Fibroblast of the aortic adventitia (primary cell): ENCODE results near the gene SFXN2. TPM values are rescaled to one million over a fixed set of nuclear protein-coding genes. Genes with fewer than 3 reads are reported as not detected.

Experiments
- DNase-seq: peaks from one replicate; pipeline ENCODE4 v3.0.0-alpha.2; 2010; ENCODE audit warnings: low read depth
- H3K4me3 ChIP-seq: 2 replicates; pipeline ENCODE4 v1.5.1; 2011; ENCODE audit warnings: low read depth, mild to moderate bottlenecking, control low read depth, low read length, moderate library complexity
- CTCF ChIP-seq: IDR thresholded peaks from 2 replicates; pipeline ENCODE4 v1.5.1; 2011; ENCODE audit warnings: mild to moderate bottlenecking, low read length, control low read depth, inconsistent platforms; ENCODE audit not compliant: insufficient read depth
- total RNA-seq: library from RNA; depleted of rRNA; stranded (reverse); fragments of >200 nt; gene quantifications from 2 replicates; pipeline ENCODE4 v1.2.3, GENCODE V29; 2012; ENCODE audit warnings: low replicate concordance

Gene SFXN2
- total RNA-seq, 1 donor: 3.8 TPM

GRCh38 chr10:102670871-102671434, 43.5 kb upstream of the SFXN2 start:
- no peak for DNase-seq
- no peak overlapping the region for H3K4me3 ChIP-seq
- no peak for TF ChIP-seq CTCF

- DNase-seq: no peak
- TF ChIP-seq CTCF: no peak
- no peak overlapping the region for H3K4me3 ChIP-seq
Observed at GRCh38 chr10:102673236-102673818, 41.1 kb upstream of the SFXN2 start.

- no peak for TF ChIP-seq CTCF
- peak overlapping the region; percentile 41 for H3K4me3 ChIP-seq
- DNase-seq: peak; percentile 68
Observed at GRCh38 chr10:102673819-102674511, 40.5 kb upstream of the SFXN2 start.

GRCh38 chr10:102674566-102674965, 39.9 kb upstream of the SFXN2 start:
- no peak overlapping the region for H3K4me3 ChIP-seq
- DNase-seq: no peak

GRCh38 chr10:102675011-102675665, 39.3 kb upstream of the SFXN2 start:
- no peak for DNase-seq
- H3K4me3 ChIP-seq: no peak overlapping the region
- no peak for TF ChIP-seq CTCF

More at GRCh38 chr10:102674566-102674965, 39.9 kb upstream of the SFXN2 start:
- no peak for TF ChIP-seq CTCF

- no peak overlapping the region for H3K4me3 ChIP-seq
- peak; percentile 65 for DNase-seq
- TF ChIP-seq CTCF: no peak
Observed at GRCh38 chr10:102675666-102676533, 38.5 kb upstream of the SFXN2 start.
